ENCODE measurements around the gene GPER1.

Gene GPER1

GRCh38 chr7:1106793-1107421 lies 19.0 kb downstream of the GPER1 start:
- Histone ChIP-seq H3K9me3 (ENCODE audit: insufficient read depth, low read depth, low read length) (no peaks in the 10 kb centered on the region), H2BK5ac (ENCODE audit: low read depth, low read length, poor library complexity) (no peak overlapping the region), H4K8ac (ENCODE audit: low read depth, low read length) (no peak overlapping the region), H3K4me2 (ENCODE audit: low read length) (no peak overlapping the region), H3K27me3 (ENCODE audit: insufficient read depth, low read length) (no peaks in the 10 kb centered on the region), H3K79me1 (ENCODE audit: low read length) (no peaks in the 10 kb centered on the region), H3K79me2 (ENCODE audit: control insufficient read depth, insufficient read depth, low read length, poor library complexity) (peaks cover 3% of the 10 kb centered on the region), H3K4me1 (ENCODE audit: control insufficient read depth in 1 of 2, insufficient read depth in 2 of 2, low read length in 2 of 2) (peaks cover 0 to 2% of the 10 kb centered on the region in 2 experiments), H4K91ac (ENCODE audit: low read depth, low read length) (no peak overlapping the region), H3K4ac (ENCODE audit: low read depth, low read length) (no peak overlapping the region), H3K23ac (ENCODE audit: low read length) (no peak overlapping the region), H2AFZ (ENCODE audit: insufficient read depth, low read length, poor library complexity) (no peak overlapping the region), H3K36me3 (ENCODE audit: control insufficient read depth in 1 of 2, insufficient read depth in 2 of 2, low read length in 2 of 2) (peaks cover 0 to 6% of the 10 kb centered on the region in 2 experiments), H2BK12ac (ENCODE audit: low read length) (no peak overlapping the region), H3K14ac (ENCODE audit: low read length) (no peak overlapping the region), H2BK120ac (ENCODE audit: insufficient read depth, low read length, poor library complexity) (no peak overlapping the region), H2AK5ac (ENCODE audit: low read length) (no peak overlapping the region), H3K18ac (ENCODE audit: low read length) (peak overlapping the region; percentile 15), H3K9ac (ENCODE audit: low read length) (no peak overlapping the region), H3K4me3 (ENCODE audit: low read depth, low read length) (no peak overlapping the region), H3K27ac (ENCODE audit: low read depth, low read length) (no peak overlapping the region), H4K12ac (ENCODE audit: low read depth, low read length) (no peak overlapping the region)
- no CpG with 5 or more reads among the region's 20 CpGs for WGBS (ENCODE audit: extremely low coverage, insufficient coverage, insufficient read length)
- no peak for DNase-seq

- peak overlapping the region; percentile 21 for H4K91ac ChIP-seq (ENCODE audit: low read depth, low read length)
- WGBS (ENCODE audit: extremely low coverage, insufficient coverage, insufficient read length), result no CpG with 5 or more reads among the region's 30 CpGs
- no peak overlapping the region for H2BK120ac ChIP-seq (ENCODE audit: insufficient read depth, low read length, poor library complexity)
- no peak overlapping the region for H3K4ac ChIP-seq (ENCODE audit: low read depth, low read length)
- DNase-seq, result no peak
- H4K8ac ChIP-seq (ENCODE audit: low read depth, low read length), result no peak overlapping the region
- no peak overlapping the region for H3K14ac ChIP-seq (ENCODE audit: low read length)
- no peak overlapping the region for H2BK12ac ChIP-seq (ENCODE audit: low read length)
- H4K12ac ChIP-seq (ENCODE audit: low read depth, low read length), result no peak overlapping the region
- no peak overlapping the region for H2BK5ac ChIP-seq (ENCODE audit: low read depth, low read length, poor library complexity)
- no peaks in the 10 kb centered on the region for H3K79me1 ChIP-seq (ENCODE audit: low read length)
- H3K79me2 ChIP-seq (ENCODE audit: control insufficient read depth, insufficient read depth, low read length, poor library complexity), result peaks cover 3% of the 10 kb centered on the region
- no peak overlapping the region for H3K4me2 ChIP-seq (ENCODE audit: low read length)
- no peaks in the 10 kb centered on the region for H3K27me3 ChIP-seq (ENCODE audit: insufficient read depth, low read length)
- H3K4me3 ChIP-seq (ENCODE audit: low read depth, low read length), result no peak overlapping the region
- H3K18ac ChIP-seq (ENCODE audit: low read length), result peak overlapping the region; percentile 85
- peaks cover 0 to 2% of the 10 kb centered on the region in 2 experiments for H3K4me1 ChIP-seq (ENCODE audit: control insufficient read depth in 1 of 2, insufficient read depth in 2 of 2, low read length in 2 of 2)
- H3K27ac ChIP-seq (ENCODE audit: low read depth, low read length), result no peak overlapping the region
- no peak overlapping the region for H3K9ac ChIP-seq (ENCODE audit: low read length)
- H2AFZ ChIP-seq (ENCODE audit: insufficient read depth, low read length, poor library complexity), result no peak overlapping the region
- peaks cover 1 to 10% of the 10 kb centered on the region in 2 experiments for H3K36me3 ChIP-seq (ENCODE audit: control insufficient read depth in 1 of 2, insufficient read depth in 2 of 2, low read length in 2 of 2)
- no peak overlapping the region for H3K23ac ChIP-seq (ENCODE audit: low read length)
- H2AK5ac ChIP-seq (ENCODE audit: low read length), result no peak overlapping the region
- H3K9me3 ChIP-seq (ENCODE audit: insufficient read depth, low read depth, low read length), result no peaks in the 10 kb centered on the region
Measured at GRCh38 chr7:1108264-1108920, 20.5 kb downstream of the GPER1 start.

- peaks cover 0 to 2% of the 10 kb centered on the region in 2 experiments for H3K4me1 ChIP-seq (ENCODE audit: control insufficient read depth in 1 of 2, insufficient read depth in 2 of 2, low read length in 2 of 2)
- no peaks in the 10 kb centered on the region for H3K9me3 ChIP-seq (ENCODE audit: insufficient read depth, low read depth, low read length)
- no peak for DNase-seq
- no peak overlapping the region for H3K27ac ChIP-seq (ENCODE audit: low read depth, low read length)
- no CpG with 5 or more reads among the region's 55 CpGs for whole genome bisulfite sequencing (ENCODE audit: extremely low coverage, insufficient coverage, insufficient read length)
- H3K4me2 ChIP-seq (ENCODE audit: low read length), result no peak overlapping the region
- no peak overlapping the region for H2AK5ac ChIP-seq (ENCODE audit: low read length)
- H3K9ac ChIP-seq (ENCODE audit: low read length), result no peak overlapping the region
- no peak overlapping the region for H3K4me3 ChIP-seq (ENCODE audit: low read depth, low read length)
- no peak overlapping the region for H3K4ac ChIP-seq (ENCODE audit: low read depth, low read length)
- H4K12ac ChIP-seq (ENCODE audit: low read depth, low read length), result no peak overlapping the region
- no peak overlapping the region for H4K91ac ChIP-seq (ENCODE audit: low read depth, low read length)
- H4K8ac ChIP-seq (ENCODE audit: low read depth, low read length), result no peak overlapping the region
- no peaks in the 10 kb centered on the region for H3K27me3 ChIP-seq (ENCODE audit: insufficient read depth, low read length)
- peak overlapping the region; percentile 30 for H3K18ac ChIP-seq (ENCODE audit: low read length)
- peaks cover 5 to 8% of the 10 kb centered on the region in 2 experiments for H3K36me3 ChIP-seq (ENCODE audit: control insufficient read depth in 1 of 2, insufficient read depth in 2 of 2, low read length in 2 of 2)
- no peaks in the 10 kb centered on the region for H3K79me1 ChIP-seq (ENCODE audit: low read length)
- no peak overlapping the region for H3K14ac ChIP-seq (ENCODE audit: low read length)
- H2AFZ ChIP-seq (ENCODE audit: insufficient read depth, low read length, poor library complexity), result no peak overlapping the region
- no peak overlapping the region for H2BK12ac ChIP-seq (ENCODE audit: low read length)
- no peak overlapping the region for H2BK120ac ChIP-seq (ENCODE audit: insufficient read depth, low read length, poor library complexity)
- H3K79me2 ChIP-seq (ENCODE audit: control insufficient read depth, insufficient read depth, low read length, poor library complexity), result no peaks in the 10 kb centered on the region
- H2BK5ac ChIP-seq (ENCODE audit: low read depth, low read length, poor library complexity), result no peak overlapping the region
- H3K23ac ChIP-seq (ENCODE audit: low read length), result no peak overlapping the region
Measured at GRCh38 chr7:1109581-1110310, 21.8 kb downstream of the GPER1 start.

- peaks cover 5 to 8% of the 10 kb centered on the region in 2 experiments for H3K36me3 ChIP-seq (ENCODE audit: control insufficient read depth in 1 of 2, insufficient read depth in 2 of 2, low read length in 2 of 2)
- no peak overlapping the region for H3K4me2 ChIP-seq (ENCODE audit: low read length)
- no peak overlapping the region for H4K91ac ChIP-seq (ENCODE audit: low read depth, low read length)
- H4K12ac ChIP-seq (ENCODE audit: low read depth, low read length), result no peak overlapping the region
- H3K79me2 ChIP-seq (ENCODE audit: control insufficient read depth, insufficient read depth, low read length, poor library complexity), result no peaks in the 10 kb centered on the region
- no peak overlapping the region for H3K23ac ChIP-seq (ENCODE audit: low read length)
- H3K4ac ChIP-seq (ENCODE audit: low read depth, low read length), result no peak overlapping the region
- H3K27ac ChIP-seq (ENCODE audit: low read depth, low read length), result no peak overlapping the region
- no peak for DNase-seq
- no peak overlapping the region for H2BK12ac ChIP-seq (ENCODE audit: low read length)
- no peak overlapping the region for H2BK5ac ChIP-seq (ENCODE audit: low read depth, low read length, poor library complexity)
- no peak overlapping the region for H3K4me3 ChIP-seq (ENCODE audit: low read depth, low read length)
- H3K9ac ChIP-seq (ENCODE audit: low read length), result no peak overlapping the region
- no peaks in the 10 kb centered on the region for H3K9me3 ChIP-seq (ENCODE audit: insufficient read depth, low read depth, low read length)
- peaks cover 0 to 2% of the 10 kb centered on the region in 2 experiments for H3K4me1 ChIP-seq (ENCODE audit: control insufficient read depth in 1 of 2, insufficient read depth in 2 of 2, low read length in 2 of 2)
- no peak overlapping the region for H3K18ac ChIP-seq (ENCODE audit: low read length)
- no peak overlapping the region for H4K8ac ChIP-seq (ENCODE audit: low read depth, low read length)
- no peak overlapping the region for H2AFZ ChIP-seq (ENCODE audit: insufficient read depth, low read length, poor library complexity)
- no peaks in the 10 kb centered on the region for H3K27me3 ChIP-seq (ENCODE audit: insufficient read depth, low read length)
- no peak overlapping the region for H2AK5ac ChIP-seq (ENCODE audit: low read length)
- H3K14ac ChIP-seq (ENCODE audit: low read length), result no peak overlapping the region
- H2BK120ac ChIP-seq (ENCODE audit: insufficient read depth, low read length, poor library complexity), result no peak overlapping the region
- H3K79me1 ChIP-seq (ENCODE audit: low read length), result no peaks in the 10 kb centered on the region
- no CpG with 5 or more reads among the region's 28 CpGs for WGBS (ENCODE audit: extremely low coverage, insufficient coverage, insufficient read length)
Measured at GRCh38 chr7:1110358-1110757, 22.4 kb downstream of the GPER1 start.
